GM15510 (cell line): ENCODE measurements around the gene ASMTL.

Experiments
- POLR2A ChIP-seq: IDR thresholded peaks from 3 replicates; pipeline ENCODE4 v1.6.1; 2011; ENCODE audit warnings: borderline replicate concordance; ENCODE audit not compliant: insufficient read length; ENCODE audit errors: extremely low read depth

ASMTL gene

GRCh38 chrX:1358793-1359476 lies 93.8 kb downstream of the ASMTL start:
- no peak for TF ChIP-seq POLR2A

- TF ChIP-seq POLR2A: no peak
Observed at GRCh38 chrX:1357993-1358392, 94.7 kb downstream of the ASMTL start.

GRCh38 chrX:1355131-1356046 lies 97.3 kb downstream of the ASMTL start:
- TF ChIP-seq POLR2A: no peak

- TF ChIP-seq POLR2A: no peak
Observed at GRCh38 chrX:1354036-1355019, 98.4 kb downstream of the ASMTL start.
